Ovary (tissue), 9 donors: Measurements from ENCODE around the gene FAHD2A. TPM values are rescaled to one million over a fixed set of nuclear protein-coding genes. Genes with fewer than 3 reads are reported as not detected.
A peak's percentile ranks its signal among the peaks of the same experiment; 100 is the strongest.

Source experiments
- DNase-seq, 5 donors: peaks; one replicate each; pipeline ENCODE4 v3.0.0-alpha.2; 2019 to 2020
- H3K27ac ChIP-seq, 2 donors: fragments of 200-600 bp; one replicate each; pipeline versions ENCODE4 v1.5.1 to v1.8.0; 2019 to 2022
- H3K27me3 ChIP-seq: fragments of 200-600 bp; one replicate; pipeline ENCODE4 v1.8.0; 2022
- H3K36me3 ChIP-seq: fragments of 200-600 bp; sonication (generic); one replicate; pipeline ENCODE4 v1.5.1; 2019
- H3K4me1 ChIP-seq: one replicate; pipeline ENCODE4 v1.8.1; 2013; ENCODE audit warnings: mild to moderate bottlenecking, moderate library complexity; ENCODE audit not compliant: insufficient read depth
- H3K4me3 ChIP-seq: fragments of 200-600 bp; sonication (generic); one replicate; pipeline ENCODE4 v1.5.1; 2017
- H3K9me3 ChIP-seq, 2 donors: fragments of 200-600 bp in 1 of 2; sonication (generic) in 1 of 2; one replicate each; pipeline versions ENCODE4 v1.5.1 to v1.8.1; 2013 to 2019; ENCODE audit warnings: mild to moderate bottlenecking in 1 of 2, moderate library complexity in 1 of 2
- EP300 ChIP-seq: sonication (generic); formaldehyde crosslinking; IDR thresholded peaks from one replicate; pipeline ENCODE4 v1.6.1; 2017; ENCODE audit warnings: antibody characterized with exemption
- POLR2A ChIP-seq: fragments of 450-650 bp; IDR thresholded peaks from one replicate; pipeline ENCODE4 v1.6.1; 2017; ENCODE audit warnings: antibody characterized with exemption, mild to moderate bottlenecking, moderate library complexity
- WGBS, 3 donors: extraction: QIAGEN DNeasy Blood & Tissue Kit in 1 of 3; methylation state at CpG; one replicate each; pipeline versions ENCODE4 v1.1.5 to v1.1.7; 2013 to 2017; 5-methylcytosine and 5-hydroxymethylcytosine counted together
- intact Hi-C, 4 donors: fragments of 100-400 bp; cut with DNase I; formaldehyde crosslinking; loops; one replicate each; pipeline versions ENCODE4 v1.11.0 to v1.15.1; 2022 to 2023
- polyA plus RNA-seq, 2 donors: library from polyadenylated mRNA; stranded (reverse); fragments of 200-250 nt in 1 of 2; fragments of 350-450 nt in 1 of 2; fragmentation: Illumina TruSeq in 1 of 2; extraction: RNeasy Lipid Tissue Mini Kit (QIAGEN cat#74804) in 1 of 2; gene quantifications; one replicate each; pipeline ENCODE4 v1.2.3, GENCODE V29; 2013 to 2014
- total RNA-seq, 7 donors: library from RNA; depleted of rRNA in 2 of 7; stranded (reverse); fragments of >200 nt in 2 of 7; fragmentation: NEBNext Ultra II Directional in 3 of 7; extraction: Animal tissue kit (Norgen Biotek cat#: 25700) in 3 of 7; gene quantifications; one replicate each; pipeline versions ENCODE4 v1.1.0 to v1.2.4, GENCODE V29; 2016 to 2023
- TF ChIP-seq, protein P1 (sequence below), 3 donors: fragments of 450-650 bp in 2 of 3; fragments of 200-600 bp in 1 of 3; IDR thresholded peaks; one replicate each; pipeline versions ENCODE4 v1.5.1 to v1.8.0; 2016 to 2022; ENCODE audit warnings: antibody characterized with exemption in 3 of 3, mild to moderate bottlenecking in 1 of 3
- donor health status: DM: no; HTN: no; CAD: no; lungs with moderate emphysema.
- donor health status: DM: no; HTN: no; CAD: no.
- donor health status: Bipolar disorder and iron deficiency.
- donor health status: DM: yes; HTN: yes; CAD: no.
- donor health status: DM: no; HTN: no; CAD: no.
- donor health status: DM: yes; HTN: yes; CAD: no.

The FAHD2A gene
- total and polyA plus RNA-seq, 9 donors: 15.3 to 33.6 (median 29.2) TPM

GRCh38 chr2:95391641-95392310, 10.7 kb upstream of the FAHD2A start:
- 21 to 36% (median 22%) methylated on average over 8 of the region's 8 CpGs for WGBS, 3 donors
- TF ChIP-seq POLR2A: no peak
- no peak for TF ChIP-seq EP300
- TF ChIP-seq, protein P1, sequence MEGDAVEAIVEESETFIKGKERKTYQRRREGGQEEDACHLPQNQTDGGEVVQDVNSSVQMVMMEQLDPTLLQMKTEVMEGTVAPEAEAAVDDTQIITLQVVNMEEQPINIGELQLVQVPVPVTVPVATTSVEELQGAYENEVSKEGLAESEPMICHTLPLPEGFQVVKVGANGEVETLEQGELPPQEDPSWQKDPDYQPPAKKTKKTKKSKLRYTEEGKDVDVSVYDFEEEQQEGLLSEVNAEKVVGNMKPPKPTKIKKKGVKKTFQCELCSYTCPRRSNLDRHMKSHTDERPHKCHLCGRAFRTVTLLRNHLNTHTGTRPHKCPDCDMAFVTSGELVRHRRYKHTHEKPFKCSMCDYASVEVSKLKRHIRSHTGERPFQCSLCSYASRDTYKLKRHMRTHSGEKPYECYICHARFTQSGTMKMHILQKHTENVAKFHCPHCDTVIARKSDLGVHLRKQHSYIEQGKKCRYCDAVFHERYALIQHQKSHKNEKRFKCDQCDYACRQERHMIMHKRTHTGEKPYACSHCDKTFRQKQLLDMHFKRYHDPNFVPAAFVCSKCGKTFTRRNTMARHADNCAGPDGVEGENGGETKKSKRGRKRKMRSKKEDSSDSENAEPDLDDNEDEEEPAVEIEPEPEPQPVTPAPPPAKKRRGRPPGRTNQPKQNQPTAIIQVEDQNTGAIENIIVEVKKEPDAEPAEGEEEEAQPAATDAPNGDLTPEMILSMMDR (IDR thresholded peaks at IDR 0.05): no peak
- Histone ChIP-seq H3K27ac (no peak overlapping the region), H3K9me3 (no peaks in the 10 kb centered on the region), H3K27me3 (no peaks in the 10 kb centered on the region), H3K36me3 (no peaks in the 10 kb centered on the region), H3K4me1 (peaks cover 14% of the 10 kb centered on the region), H3K4me3 (no peak overlapping the region)
- DNase-seq: peak; percentile 45 to 91 (median 78)
- intact Hi-C loops: loop anchor here in 1 of 4 donors (5.0 kb wide), 1 partner anchor 44 kb away; no protein-coding TSS in a partner anchor

DNA sequence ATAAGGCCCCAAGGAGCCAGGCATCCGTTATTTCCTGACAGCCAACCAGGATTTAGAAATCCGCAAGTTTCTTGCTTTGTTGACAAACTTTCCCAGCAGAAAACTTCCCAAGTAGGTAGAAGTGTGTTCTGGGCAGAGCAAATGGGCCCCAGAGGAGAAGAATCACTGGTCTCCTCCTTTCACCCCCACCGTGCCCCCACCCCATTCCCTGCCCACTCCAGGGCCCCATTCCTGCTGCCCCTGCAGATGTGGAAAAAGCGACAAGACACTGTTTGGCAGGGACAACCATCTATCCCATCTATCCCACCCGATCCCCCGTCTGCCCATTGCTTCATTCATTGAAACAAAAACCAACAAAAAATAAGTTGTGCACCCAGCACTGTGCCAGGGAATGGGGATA, 10.2 kb upstream of the FAHD2A start:
- no peak overlapping the region for H3K27ac ChIP-seq
- H3K4me3 ChIP-seq: no peak overlapping the region
- intact Hi-C loops: loop anchor here in 1 of 4 donors (5.0 kb wide), 1 partner anchor 45 kb away; no protein-coding TSS in a partner anchor
- TF ChIP-seq POLR2A (no peak), EP300 (no peak)
- TF ChIP-seq, protein P1 (IDR thresholded peaks at IDR 0.05): no peak
- no peak for DNase-seq
- 46 to 60% (median 55%) methylated on average over 6 of the region's 6 CpGs for WGBS, 3 donors
- no peaks in the 10 kb centered on the region for H3K36me3 ChIP-seq
- no peaks in the 10 kb centered on the region for H3K27me3 ChIP-seq
- H3K4me1 ChIP-seq: peaks cover 14% of the 10 kb centered on the region
- no peaks in the 10 kb centered on the region for H3K9me3 ChIP-seq

DNA sequence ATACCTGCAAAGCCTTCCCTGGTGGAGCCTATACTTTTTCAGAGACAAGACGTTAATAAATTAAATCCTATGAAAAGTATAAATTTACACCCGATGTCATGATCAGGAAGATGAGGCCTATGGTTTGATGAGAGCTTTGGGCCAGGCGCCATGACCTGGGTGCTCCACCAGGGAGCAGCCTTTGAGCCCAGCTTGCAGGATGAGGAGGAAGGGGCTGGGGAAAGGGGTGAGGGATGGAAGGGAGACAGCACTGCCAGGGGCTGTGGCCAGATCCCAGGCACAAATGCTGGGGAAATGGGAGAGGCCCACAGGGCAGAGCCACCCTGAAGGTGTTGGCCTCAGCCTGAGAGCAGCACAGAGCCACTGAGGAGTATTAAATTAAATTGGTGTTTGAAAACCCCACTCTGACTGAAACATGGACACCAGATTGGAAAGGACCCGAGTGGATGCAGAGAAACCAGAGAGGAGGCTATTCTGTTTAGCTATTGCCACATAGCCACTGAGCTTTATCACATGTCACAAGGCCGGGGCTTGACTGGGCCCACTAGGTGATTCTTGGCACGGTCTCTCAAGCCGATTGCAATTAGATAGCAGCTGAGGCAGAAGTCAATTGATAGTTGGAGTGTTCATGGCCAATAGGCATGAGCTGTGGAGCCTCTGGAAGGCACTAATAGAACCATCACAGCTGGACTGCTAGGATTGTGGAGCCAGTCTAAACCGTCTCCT, 9.6 kb upstream of the FAHD2A start:
- H3K27me3 ChIP-seq: no peaks in the 10 kb centered on the region
- 75 to 79% (median 77%) methylated on average over 8 of the region's 8 CpGs for WGBS, 3 donors
- H3K4me3 ChIP-seq: no peak overlapping the region
- intact Hi-C loops: loop anchor here in 1 of 4 donors (5.0 kb wide), 1 partner anchor 46 kb away; no protein-coding TSS in a partner anchor
- no peak for DNase-seq
- no peaks in the 10 kb centered on the region for H3K36me3 ChIP-seq
- H3K9me3 ChIP-seq: no peaks in the 10 kb centered on the region
- H3K27ac ChIP-seq: no peak overlapping the region
- no peak for TF ChIP-seq EP300
- no peak for TF ChIP-seq POLR2A
- TF ChIP-seq, protein P1 (IDR thresholded peaks at IDR 0.05): no peak
- H3K4me1 ChIP-seq: peaks cover 14% of the 10 kb centered on the region

DNA sequence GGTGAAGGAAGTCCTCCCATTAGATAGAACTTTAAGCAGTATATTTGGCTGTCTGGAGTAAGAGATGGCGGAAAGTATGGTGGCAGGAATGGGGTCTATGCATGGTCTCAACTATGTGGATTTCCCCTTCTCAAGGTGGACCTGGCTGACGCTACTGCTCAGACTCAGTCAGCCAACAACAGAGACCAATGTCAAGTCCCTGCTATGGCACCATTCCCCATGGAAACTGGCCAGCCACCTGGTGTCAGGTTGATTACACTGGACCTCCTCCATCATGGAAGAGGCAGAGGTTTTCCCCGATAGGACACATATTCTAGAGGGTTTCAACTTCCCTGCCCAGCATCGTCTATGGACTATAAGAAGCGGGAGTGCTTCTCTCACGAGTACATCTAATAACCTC, 8.6 kb upstream of the FAHD2A start:
- 91 to 94% (median 92%) methylated on average over 6 of the region's 6 CpGs for WGBS, 3 donors
- TF ChIP-seq EP300 (no peak), POLR2A (no peak)
- TF ChIP-seq, protein P1 (IDR thresholded peaks at IDR 0.05): no peak
- H3K27ac ChIP-seq: no peak overlapping the region
- no peak for DNase-seq
- no peaks in the 10 kb centered on the region for H3K36me3 ChIP-seq
- H3K27me3 ChIP-seq: no peaks in the 10 kb centered on the region
- intact Hi-C loops: loop anchor here in 1 of 4 donors (5.0 kb wide), 1 partner anchor 47 kb away; no protein-coding TSS in a partner anchor
- no peaks in the 10 kb centered on the region for H3K9me3 ChIP-seq
- H3K4me3 ChIP-seq: no peak overlapping the region
- peaks cover 13% of the 10 kb centered on the region for H3K4me1 ChIP-seq
